Neuronal stem cell (in vitro differentiated cells): ENCODE results near the gene PUM2.

Experiments used
- DNase-seq: peaks from one replicate; pipeline ENCODE4 v3.0.0-alpha.2; 2013; ENCODE audit warnings: low spot score
- H2AFZ ChIP-seq: one replicate; pipeline ENCODE4 v1.6.1; 2013; ENCODE audit warnings: mild to moderate bottlenecking, low read length, inconsistent platforms
- H2AK5ac ChIP-seq: 2 replicates; pipeline ENCODE4 v1.6.1; 2013; ENCODE audit warnings: low read depth, mild to moderate bottlenecking, inconsistent platforms, low read length, moderate library complexity, mixed read lengths
- H2BK120ac ChIP-seq: 2 replicates; pipeline ENCODE4 v1.6.1; 2013; ENCODE audit warnings: low read depth, mild to moderate bottlenecking, inconsistent platforms, low read length, moderate library complexity, mixed read lengths
- H2BK12ac ChIP-seq: one replicate; pipeline ENCODE4 v1.6.1; 2013; ENCODE audit warnings: low read length, inconsistent platforms
- H2BK15ac ChIP-seq: 2 replicates; pipeline ENCODE4 v1.6.1; 2013; ENCODE audit warnings: mild to moderate bottlenecking, low read length, inconsistent platforms, mixed read lengths
- H2BK5ac ChIP-seq: one replicate; pipeline ENCODE4 v1.6.1; 2013; ENCODE audit warnings: inconsistent platforms, mild to moderate bottlenecking, low read length, moderate library complexity
- H3K14ac ChIP-seq: one replicate; pipeline ENCODE4 v1.6.1; 2013; ENCODE audit warnings: low read length, inconsistent platforms
- H3K18ac ChIP-seq: 2 replicates; pipeline ENCODE4 v1.6.1; 2013; ENCODE audit warnings: low read length, inconsistent platforms
- H3K23ac ChIP-seq: 2 replicates; pipeline ENCODE4 v1.6.1; 2013; ENCODE audit warnings: low read depth, mild to moderate bottlenecking, mixed read lengths, low read length, inconsistent platforms; ENCODE audit not compliant: poor library complexity
- H3K27ac ChIP-seq: replicated peaks from 3 replicates; pipeline ENCODE4 v1.5.1; 2013; ENCODE audit warnings: low read length, inconsistent platforms
- H3K27me3 ChIP-seq, 3 experiments: 2 replicates each; pipeline ENCODE4 v1.6.1; 2013; ENCODE audit warnings: low read length in 3 of 3, mild to moderate bottlenecking in 2 of 3, inconsistent platforms in 1 of 3, low read depth in 1 of 3, mixed read lengths in 1 of 3, moderate library complexity in 1 of 3; ENCODE audit not compliant: control insufficient read depth in 3 of 3, insufficient read depth in 3 of 3
- H3K36me3 ChIP-seq, 2 donors: replicated peaks in 1 of 2; 2 replicates each; pipeline ENCODE4 v1.6.1; 2013; ENCODE audit warnings: low read length in 2 of 2; ENCODE audit not compliant: control insufficient read depth in 2 of 2, insufficient read depth in 2 of 2
- H3K4ac ChIP-seq: 2 replicates; pipeline ENCODE4 v1.6.1; 2013; ENCODE audit warnings: inconsistent platforms, mild to moderate bottlenecking, low read length, moderate library complexity
- H3K4me1 ChIP-seq, 2 donors: 1 replicate in 1 of 2; 2 replicates in 1 of 2; pipeline ENCODE4 v1.6.1; 2013; ENCODE audit warnings: low read length in 2 of 2, low read depth in 1 of 2; ENCODE audit not compliant: control insufficient read depth in 2 of 2, insufficient read depth in 1 of 2
- H3K4me2 ChIP-seq: one replicate; pipeline ENCODE4 v1.6.1; 2013; ENCODE audit warnings: mild to moderate bottlenecking, low read length, inconsistent platforms; ENCODE audit not compliant: insufficient read depth, poor library complexity, severe bottlenecking
- H3K4me3 ChIP-seq, 2 donors: 2 replicates each; pipeline ENCODE4 v1.5.1; 2013; ENCODE audit warnings: low read length in 2 of 2, mild to moderate bottlenecking in 2 of 2, inconsistent platforms in 1 of 2, moderate library complexity in 1 of 2
- H3K79me1 ChIP-seq: one replicate; pipeline ENCODE4 v1.6.1; 2013; ENCODE audit warnings: low read depth, mild to moderate bottlenecking, inconsistent platforms, low read length, moderate library complexity
- H3K9ac ChIP-seq: one replicate; pipeline ENCODE4 v1.6.1; 2013; ENCODE audit warnings: mild to moderate bottlenecking, low read depth, low read length, inconsistent platforms; ENCODE audit not compliant: poor library complexity
- H3K9me3 ChIP-seq, 2 donors: replicated peaks in 1 of 2; 2 replicates each; pipeline versions ENCODE3 to v1.6.1; 2013; ENCODE audit warnings: low read length in 2 of 2, mild to moderate bottlenecking in 2 of 2, inconsistent platforms in 1 of 2, low read depth in 1 of 2, mixed read lengths in 1 of 2, moderate library complexity in 1 of 2; ENCODE audit not compliant: control insufficient read depth in 2 of 2, insufficient read depth in 1 of 2
- H4K8ac ChIP-seq: one replicate; pipeline ENCODE4 v1.6.1; 2013; ENCODE audit warnings: low read depth, mild to moderate bottlenecking, inconsistent platforms, low read length, moderate library complexity
- H4K91ac ChIP-seq: one replicate; pipeline ENCODE4 v1.6.1; 2013; ENCODE audit warnings: low read length, low read depth, mild to moderate bottlenecking, inconsistent platforms; ENCODE audit not compliant: poor library complexity
- WGBS, 2 donors: extraction: QIAGEN DNeasy Blood & Tissue Kit; methylation state at CpG; one replicate each; pipeline ENCODE4 v1.1.7; 2013; ENCODE audit warnings: missing lambda C conversion rate in 2 of 2, mixed read lengths in 1 of 2; ENCODE audit not compliant: insufficient read length in 2 of 2, insufficient replicate concordance in 1 of 2; ENCODE audit errors: extremely low coverage in 2 of 2; 5-methylcytosine and 5-hydroxymethylcytosine counted together

PUM2 gene

GRCh38 chr2:20232837-20233207, 117.8 kb downstream of the PUM2 start:
- WGBS, 2 donors, result no CpG with 5 or more reads among the region's 5 CpGs
- no peak for DNase-seq
- H3K27me3 ChIP-seq, result peaks cover 0 to 7% (median 0%) of the 10 kb centered on the region in 3 experiments

DNA sequence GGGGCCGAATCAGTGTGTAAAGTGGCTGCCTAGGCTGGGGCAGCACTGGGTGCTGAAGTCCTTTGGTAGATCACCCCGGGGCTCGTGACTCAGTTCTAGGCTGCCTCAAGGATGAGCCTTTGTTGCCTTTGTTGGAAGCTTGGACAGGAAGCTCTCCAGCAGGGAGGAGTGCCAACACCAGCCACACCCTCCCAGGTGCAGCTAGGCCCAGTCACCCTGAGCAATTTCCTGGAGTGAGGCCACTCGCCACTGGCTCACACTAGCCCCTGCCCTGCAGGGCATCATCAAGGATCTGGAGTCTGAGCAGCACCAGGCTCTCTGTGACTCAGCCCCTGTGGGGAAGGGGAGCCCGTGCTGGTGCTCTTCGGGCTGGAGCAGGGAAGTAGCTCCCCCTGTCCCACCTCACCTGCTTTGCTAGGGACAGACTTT, 119.0 kb downstream of the PUM2 start:
- no peak overlapping the region for H3K14ac ChIP-seq
- no peak overlapping the region for H3K4ac ChIP-seq
- WGBS, 2 donors, result no CpG with 5 or more reads among the region's 6 CpGs
- H2BK12ac ChIP-seq, result no peak overlapping the region
- no peak for DNase-seq
- H2AFZ ChIP-seq, result no peak overlapping the region
- peak overlapping the region; percentile 31 for H3K18ac ChIP-seq
- peaks cover 0 to 7% (median 0%) of the 10 kb centered on the region in 3 experiments for H3K27me3 ChIP-seq
- H3K4me2 ChIP-seq, result no peak overlapping the region
- no peaks in the 10 kb centered on the region for H3K36me3 ChIP-seq
- no peak overlapping the region for H3K23ac ChIP-seq
- no peak overlapping the region for H2BK120ac ChIP-seq
- no peak overlapping the region for H3K9ac ChIP-seq
- H4K91ac ChIP-seq, result no peak overlapping the region
- no peaks in the 10 kb centered on the region for H3K9me3 ChIP-seq
- H3K27ac ChIP-seq, result no peak overlapping the region
- peaks cover under 1% of the 10 kb centered on the region in 2 donors for H3K4me1 ChIP-seq
- no peaks in the 10 kb centered on the region for H3K79me1 ChIP-seq
- H2BK15ac ChIP-seq, result no peak overlapping the region
- peak overlapping the region in 1 of 2 donors; percentile 32 for H3K4me3 ChIP-seq
- H4K8ac ChIP-seq, result no peak overlapping the region
- no peak overlapping the region for H2BK5ac ChIP-seq
- H2AK5ac ChIP-seq, result no peak overlapping the region

More at GRCh38 chr2:20232837-20233207, 117.8 kb downstream of the PUM2 start:
- no peak overlapping the region for H3K4me2 ChIP-seq
- no peak overlapping the region for H3K9ac ChIP-seq
- H3K4ac ChIP-seq, result no peak overlapping the region
- H3K4me1 ChIP-seq, result peaks cover 2 to 3% of the 10 kb centered on the region in 2 donors
- H4K91ac ChIP-seq, result no peak overlapping the region
- no peak overlapping the region for H3K18ac ChIP-seq
- H3K79me1 ChIP-seq, result no peaks in the 10 kb centered on the region
- H4K8ac ChIP-seq, result no peak overlapping the region
- H2BK120ac ChIP-seq, result no peak overlapping the region
- no peak overlapping the region for H2AK5ac ChIP-seq
- no peak overlapping the region for H2BK12ac ChIP-seq
- no peak overlapping the region for H3K14ac ChIP-seq
- H2AFZ ChIP-seq, result no peak overlapping the region
- H3K27ac ChIP-seq, result no peak overlapping the region
- no peak overlapping the region for H3K4me3 ChIP-seq
- H3K9me3 ChIP-seq, result no peaks in the 10 kb centered on the region
- H2BK5ac ChIP-seq, result no peak overlapping the region
- no peak overlapping the region for H3K23ac ChIP-seq
- no peak overlapping the region for H2BK15ac ChIP-seq
- H3K36me3 ChIP-seq, result no peaks in the 10 kb centered on the region

- DNase-seq, result no peak
- Histone ChIP-seq H3K4me1 (no peaks in the 10 kb centered on the region), H2BK120ac (no peak overlapping the region), H2BK12ac (no peak overlapping the region), H3K4me2 (no peak overlapping the region), H3K27me3 (peaks cover 0 to 9% (median 0%) of the 10 kb centered on the region in 3 experiments), H3K23ac (no peak overlapping the region), H2BK15ac (no peak overlapping the region), H2AK5ac (no peak overlapping the region), H4K91ac (no peak overlapping the region), H3K14ac (no peak overlapping the region), H3K9ac (no peak overlapping the region), H4K8ac (no peak overlapping the region), H3K18ac (no peak overlapping the region), H3K36me3 (no peaks in the 10 kb centered on the region), H3K79me1 (no peaks in the 10 kb centered on the region), H3K4me3 (no peak overlapping the region), H3K9me3 (no peaks in the 10 kb centered on the region), H2BK5ac (no peak overlapping the region), H3K27ac (no peak overlapping the region), H3K4ac (no peak overlapping the region), H2AFZ (peak overlapping the region; percentile 36)
- WGBS, 2 donors, result no CpG with 5 or more reads among the region's 6 CpGs
These were observed 119.5 kb downstream of the PUM2 start for GRCh38 chr2:20231159-20231558.

DNA sequence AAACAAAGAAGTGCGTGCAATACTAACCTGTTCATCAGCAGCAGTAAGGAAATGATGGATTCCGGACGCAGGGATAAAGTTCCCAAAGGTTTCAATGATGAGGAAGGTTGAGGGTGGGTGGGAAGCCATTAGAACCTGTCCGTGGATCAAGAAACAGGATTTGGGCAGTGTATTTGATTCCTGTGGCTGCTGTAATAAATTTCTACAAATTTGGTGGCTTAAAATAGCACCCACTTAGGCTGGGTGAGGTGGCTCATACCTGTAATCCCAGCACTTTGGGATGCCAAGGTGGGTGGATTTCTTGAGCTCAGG, 120.6 kb downstream of the PUM2 start:
- no peak overlapping the region for H2AK5ac ChIP-seq
- peaks cover 0 to 5% (median 0%) of the 10 kb centered on the region in 3 experiments for H3K27me3 ChIP-seq
- H2BK5ac ChIP-seq, result no peak overlapping the region
- no peaks in the 10 kb centered on the region for H3K79me1 ChIP-seq
- H3K4ac ChIP-seq, result no peak overlapping the region
- no peak overlapping the region for H2AFZ ChIP-seq
- no peak for DNase-seq
- no peak overlapping the region for H3K4me3 ChIP-seq
- H2BK120ac ChIP-seq, result no peak overlapping the region
- no peak overlapping the region for H3K4me2 ChIP-seq
- no peak overlapping the region for H2BK15ac ChIP-seq
- H3K23ac ChIP-seq, result no peak overlapping the region
- H4K8ac ChIP-seq, result no peak overlapping the region
- peaks cover 2 to 3% of the 10 kb centered on the region in 2 donors for H3K4me1 ChIP-seq
- no peaks in the 10 kb centered on the region for H3K36me3 ChIP-seq
- H2BK12ac ChIP-seq, result no peak overlapping the region
- no peak overlapping the region for H3K18ac ChIP-seq
- H3K9ac ChIP-seq, result no peak overlapping the region
- H3K9me3 ChIP-seq, result no peaks in the 10 kb centered on the region
- no peak overlapping the region for H4K91ac ChIP-seq
- H3K27ac ChIP-seq, result no peak overlapping the region
- H3K14ac ChIP-seq, result no peak overlapping the region
- no CpG with 5 or more reads among the region's 4 CpGs for WGBS, 2 donors
